ENCODE results near the gene MAGEB1.

Gene MAGEB1, protein sequence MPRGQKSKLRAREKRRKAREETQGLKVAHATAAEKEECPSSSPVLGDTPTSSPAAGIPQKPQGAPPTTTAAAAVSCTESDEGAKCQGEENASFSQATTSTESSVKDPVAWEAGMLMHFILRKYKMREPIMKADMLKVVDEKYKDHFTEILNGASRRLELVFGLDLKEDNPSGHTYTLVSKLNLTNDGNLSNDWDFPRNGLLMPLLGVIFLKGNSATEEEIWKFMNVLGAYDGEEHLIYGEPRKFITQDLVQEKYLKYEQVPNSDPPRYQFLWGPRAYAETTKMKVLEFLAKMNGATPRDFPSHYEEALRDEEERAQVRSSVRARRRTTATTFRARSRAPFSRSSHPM

DNA sequence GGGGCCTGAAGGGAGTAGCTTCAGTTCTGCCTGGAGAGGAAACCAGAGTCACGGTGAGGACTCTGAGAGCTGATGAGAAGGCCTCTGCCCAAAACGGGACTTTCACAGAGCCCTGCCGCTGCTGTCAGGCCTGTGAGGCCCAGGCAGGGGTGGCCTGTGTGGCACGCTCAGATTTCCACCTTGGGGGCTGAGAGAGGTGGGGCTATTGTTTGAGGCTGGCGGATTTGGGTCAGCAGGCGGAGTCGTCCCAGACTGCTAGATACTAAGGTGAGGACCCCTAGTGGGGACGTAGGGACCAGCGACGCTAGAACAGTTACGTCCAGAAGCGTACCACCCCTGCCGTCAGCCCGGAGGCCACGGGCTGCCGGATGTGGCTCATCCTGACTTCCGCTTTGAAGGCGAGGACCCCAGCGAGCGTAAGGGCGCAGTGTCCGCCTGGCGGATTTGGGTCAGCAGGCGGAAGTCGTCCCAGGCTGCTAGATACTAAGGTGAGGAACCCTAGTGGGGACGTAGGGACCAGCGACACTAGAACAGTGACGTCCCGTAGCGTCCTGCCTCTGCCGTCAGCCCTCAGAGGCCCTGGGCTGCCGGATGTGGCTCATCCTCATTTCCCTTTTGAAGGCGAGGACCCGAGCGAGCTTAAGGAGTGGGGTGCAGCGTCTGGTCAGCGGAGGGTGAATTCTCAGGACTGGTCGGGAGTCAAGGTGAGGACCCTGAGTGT lies at the start of gene MAGEB1:
MAGEB1 (plus strand) TSS at position 378 of the 721 bp plus-strand sequence. CDS start 3,348 bp downstream, outside the sequence.
- DNase-seq (ENCODE audit: low read depth) = no peak

DNA sequence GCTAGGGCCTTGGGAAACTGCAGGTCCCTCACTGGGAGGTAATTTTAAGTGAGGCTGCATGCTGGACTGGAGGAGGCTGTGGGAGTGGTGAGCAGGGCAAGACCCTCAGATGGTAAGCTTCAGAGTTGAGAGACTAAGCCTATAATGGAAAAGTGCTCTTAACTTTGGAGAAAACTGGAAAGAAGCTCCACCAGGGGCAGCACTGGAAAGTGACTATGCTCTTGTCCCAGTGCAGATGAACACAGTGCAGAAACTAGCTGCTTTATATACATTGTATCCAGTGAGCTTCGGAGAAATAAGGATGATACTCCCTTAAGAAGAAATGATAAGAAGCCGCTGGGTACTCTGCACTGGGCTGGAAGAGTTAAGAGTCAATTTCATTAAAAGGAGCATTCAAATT lies 34.8 kb upstream of the MAGEB1 start:
- DNase-seq (ENCODE audit: low read depth) = no peak

GRCh38 chrX:30215357-30215843 lies 31.5 kb upstream of the MAGEB1 start, which contains the start of gene MAGEB2:
MAGEB2 (plus strand) TSS chrX:30215563; CDS start chrX:30218581, 3,018 bp downstream.
- DNase-seq (ENCODE audit: low read depth) = no peak

- DNase-seq (ENCODE audit: low read depth) = no peak
Observed at GRCh38 chrX:30217465-30217864, 29.5 kb upstream of the MAGEB1 start.

GRCh38 chrX:30219372-30219771 lies 27.6 kb upstream of the MAGEB1 start:
- no peak for DNase-seq (ENCODE audit: low read depth)

- no peak for DNase-seq (ENCODE audit: low read depth)
Observed at GRCh38 chrX:30220661-30221060, 26.3 kb upstream of the MAGEB1 start.

DNA sequence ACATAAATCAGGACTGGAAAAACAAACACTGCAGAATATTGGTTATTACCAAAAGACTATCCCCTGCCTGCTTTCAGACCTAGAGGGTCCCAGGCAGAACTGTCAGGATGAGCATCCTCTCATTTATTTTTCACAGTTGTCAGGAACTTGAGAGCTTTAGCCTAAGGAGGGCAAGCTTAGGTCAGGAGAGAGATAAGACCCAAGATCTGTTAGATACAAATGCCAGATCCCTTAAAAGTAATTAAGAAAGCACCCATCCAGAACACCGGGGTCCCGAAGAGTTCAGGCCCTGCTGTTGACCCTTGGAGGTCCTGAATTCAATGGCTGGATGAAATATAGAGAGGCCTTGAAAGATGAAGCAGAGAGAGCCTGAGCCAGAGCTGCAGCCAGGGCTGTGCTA lies 22.4 kb upstream of the MAGEB1 start:
- DNase-seq (ENCODE audit: low read depth) = no peak

DNA sequence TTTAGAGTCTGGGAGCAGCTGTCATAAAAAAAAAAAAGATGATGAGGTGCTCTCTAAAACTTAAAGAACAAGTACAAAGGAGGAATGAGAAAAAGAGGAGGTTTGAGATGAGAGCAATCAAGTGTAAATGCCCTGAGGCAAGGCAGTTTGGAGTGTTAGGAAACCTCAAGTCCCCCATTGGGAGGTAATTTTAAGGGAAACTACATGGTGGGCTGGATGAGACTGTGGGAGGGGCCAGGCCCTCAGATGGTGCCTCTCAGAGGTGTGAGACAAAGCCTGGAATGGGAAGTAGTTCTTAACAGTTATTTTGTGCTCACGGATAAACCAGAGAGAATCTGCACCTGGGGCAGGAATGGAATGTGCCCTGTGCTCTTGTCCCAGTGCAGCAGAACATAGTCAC lies 18.4 kb upstream of the MAGEB1 start:
- no peak for DNase-seq (ENCODE audit: low read depth)

DNA sequence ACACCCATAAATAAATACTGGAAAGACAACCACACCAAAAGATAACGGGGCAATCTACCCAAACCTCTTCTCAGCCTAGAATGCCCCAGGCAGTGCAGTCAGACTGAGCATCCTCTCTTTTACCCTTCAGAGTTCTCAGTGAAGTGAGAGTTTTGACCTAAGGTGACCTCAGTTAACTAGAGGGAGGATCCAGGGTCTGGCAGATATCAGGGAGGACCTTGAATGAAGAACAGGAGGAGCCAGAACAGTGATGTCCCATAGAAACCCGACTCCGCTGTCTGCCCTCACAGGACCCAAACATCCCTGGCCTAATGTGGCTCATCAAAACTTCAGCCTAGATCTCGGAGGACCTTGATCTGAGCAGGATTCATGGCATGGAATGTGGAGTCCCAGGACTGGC lies 16.6 kb upstream of the MAGEB1 start, which contains the start of gene MAGEB3:
MAGEB3 (plus strand) TSS at position 263 of the 400 bp plus-strand sequence. CDS start 5,268 bp downstream, outside the sequence.
- DNase-seq (ENCODE audit: low read depth) = no peak

DNA sequence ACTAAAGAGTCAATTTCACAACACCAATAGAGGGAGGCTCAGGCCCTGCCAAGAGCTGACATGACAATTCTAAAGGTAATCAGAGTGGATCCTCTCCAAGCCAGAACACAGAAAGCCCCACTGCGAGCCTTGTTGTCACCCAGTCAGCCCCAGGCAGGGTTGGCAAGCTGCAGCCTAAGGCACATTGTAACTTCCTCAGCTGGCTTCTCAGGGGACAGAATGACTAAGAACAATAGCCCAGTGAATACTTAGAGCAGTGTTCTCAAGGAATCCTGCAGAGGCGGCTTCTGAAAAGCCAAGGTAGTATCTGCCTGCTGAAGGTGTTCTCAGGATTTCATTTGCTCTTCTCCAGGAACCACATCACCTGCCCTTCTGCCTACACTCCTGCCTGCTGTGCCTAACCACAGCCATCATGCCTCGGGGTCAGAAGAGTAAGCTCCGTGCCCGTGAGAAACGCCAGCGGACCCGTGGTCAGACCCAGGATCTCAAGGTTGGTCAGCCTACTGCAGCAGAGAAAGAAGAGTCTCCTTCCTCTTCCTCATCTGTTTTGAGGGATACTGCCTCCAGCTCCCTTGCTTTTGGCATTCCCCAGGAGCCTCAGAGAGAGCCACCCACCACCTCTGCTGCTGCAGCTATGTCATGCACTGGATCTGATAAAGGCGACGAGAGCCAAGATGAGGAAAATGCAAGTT lies 5.1 kb upstream of the MAGEB1 start, which contains the start of gene MAGEB4:
MAGEB4 (plus strand) TSS at position 277 of the 692 bp plus-strand sequence; CDS start at position 413, 136 bp downstream.
- DNase-seq (ENCODE audit: low read depth) = no peak

DNA sequence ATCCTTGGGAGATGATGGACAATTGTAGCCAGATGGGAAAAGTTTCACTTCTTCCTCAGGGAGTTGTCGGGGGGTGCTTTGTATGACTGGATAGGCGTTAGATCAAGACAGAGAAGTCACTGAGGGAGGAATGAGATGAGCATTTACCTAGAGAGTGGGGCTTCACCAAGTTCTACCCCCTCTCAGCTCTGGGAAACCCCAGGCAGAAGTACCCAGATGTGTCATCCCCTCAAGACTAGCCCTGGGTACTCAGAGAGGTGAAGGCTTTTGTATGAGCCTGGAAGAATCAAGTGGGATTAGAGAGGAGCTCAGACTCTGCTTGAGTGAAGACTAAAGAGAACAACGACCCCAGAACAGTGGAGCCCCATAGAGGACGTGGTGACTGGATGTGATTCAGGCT lies 1.9 kb downstream of the MAGEB1 start:
- DNase-seq (ENCODE audit: low read depth) = no peak

DNA sequence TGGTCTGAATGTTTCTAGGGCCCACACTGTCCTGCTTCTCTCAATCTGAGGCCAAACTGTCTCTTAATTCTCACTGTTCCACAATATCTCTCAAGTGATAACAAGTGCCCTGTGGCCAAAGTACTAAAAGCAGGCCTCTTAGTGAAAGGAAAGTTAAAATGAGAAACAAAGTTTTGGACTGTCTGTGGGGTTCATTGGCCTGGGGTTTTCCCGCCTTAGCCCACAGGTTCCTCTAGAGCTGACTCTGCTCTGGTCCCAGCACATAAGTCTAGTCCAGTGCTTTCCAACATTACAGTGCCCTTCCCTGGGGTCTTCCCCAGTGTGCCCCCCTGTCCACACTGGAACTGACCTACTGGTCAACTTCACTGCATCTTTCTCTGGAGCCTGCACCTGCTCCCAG lies 6.3 kb downstream of the MAGEB1 start:
- DNase-seq (ENCODE audit: low read depth) = no peak

DNA sequence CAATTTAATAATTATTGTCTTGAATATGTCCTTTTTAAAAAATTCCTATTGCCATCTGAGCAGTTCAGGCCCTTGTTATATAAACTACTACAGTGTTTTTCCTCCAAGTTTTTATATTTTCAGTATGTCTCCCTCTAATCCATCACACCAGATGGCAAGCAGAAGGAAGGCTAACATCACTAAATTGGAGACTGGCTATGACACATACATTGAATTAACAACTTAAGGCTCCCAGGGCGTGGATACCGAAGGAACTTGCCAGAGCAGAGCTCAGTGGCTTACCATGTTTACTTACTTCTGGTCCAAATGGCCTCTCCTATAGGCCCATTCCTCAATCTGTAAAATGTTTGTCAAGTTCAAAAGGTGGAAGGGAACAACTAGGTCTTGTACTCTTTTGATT lies 13.0 kb downstream of the MAGEB1 start:
- DNase-seq (ENCODE audit: low read depth) = no peak

- no peak for DNase-seq (ENCODE audit: low read depth)
Observed at GRCh38 chrX:30261012-30261411, 14.1 kb downstream of the MAGEB1 start.

GRCh38 chrX:30262763-30263162 lies 15.8 kb downstream of the MAGEB1 start:
- DNase-seq (ENCODE audit: low read depth) = no peak

- DNase-seq (ENCODE audit: low read depth) = no peak
Observed at GRCh38 chrX:30270639-30271038, 23.7 kb downstream of the MAGEB1 start.

DNA sequence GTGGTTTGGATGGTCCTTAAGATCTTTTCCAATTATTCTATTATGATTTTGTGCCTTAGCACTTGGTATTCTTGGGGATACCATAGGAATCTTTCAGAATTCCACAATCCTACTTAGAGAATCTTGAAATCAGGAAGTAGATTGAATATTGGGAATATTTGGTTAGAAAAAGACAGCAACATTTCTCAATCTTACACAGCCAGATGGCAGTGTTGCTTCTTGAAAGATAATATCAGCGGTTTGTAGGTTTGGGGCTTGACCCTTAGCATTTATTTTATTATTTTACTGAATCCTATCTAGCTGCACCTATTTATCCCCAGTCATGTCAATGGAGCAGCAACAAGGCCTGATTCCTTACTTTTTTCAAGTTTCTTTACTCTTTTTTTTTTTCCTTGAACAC lies 28.6 kb downstream of the MAGEB1 start:
- no peak for DNase-seq (ENCODE audit: low read depth)

DNA sequence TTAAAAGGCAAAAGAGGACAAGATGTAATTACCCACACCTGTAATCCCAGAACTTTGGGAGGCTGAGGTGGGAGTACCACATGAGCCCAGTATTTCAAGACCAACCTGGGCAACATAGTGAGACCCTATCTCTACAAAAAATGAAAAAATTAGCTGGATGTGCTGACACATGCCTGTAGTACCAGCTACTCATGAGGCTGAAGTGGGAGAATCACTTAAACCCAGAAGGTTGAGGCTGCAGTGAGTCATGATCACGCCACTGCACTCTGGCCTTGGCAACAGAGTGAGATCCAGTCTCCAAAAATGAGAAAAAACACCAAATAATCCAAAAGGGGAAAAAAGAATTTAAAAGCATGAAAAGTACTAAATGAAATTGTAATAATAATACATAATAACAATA lies 31.4 kb downstream of the MAGEB1 start:
- no peak for DNase-seq (ENCODE audit: low read depth)

DNA sequence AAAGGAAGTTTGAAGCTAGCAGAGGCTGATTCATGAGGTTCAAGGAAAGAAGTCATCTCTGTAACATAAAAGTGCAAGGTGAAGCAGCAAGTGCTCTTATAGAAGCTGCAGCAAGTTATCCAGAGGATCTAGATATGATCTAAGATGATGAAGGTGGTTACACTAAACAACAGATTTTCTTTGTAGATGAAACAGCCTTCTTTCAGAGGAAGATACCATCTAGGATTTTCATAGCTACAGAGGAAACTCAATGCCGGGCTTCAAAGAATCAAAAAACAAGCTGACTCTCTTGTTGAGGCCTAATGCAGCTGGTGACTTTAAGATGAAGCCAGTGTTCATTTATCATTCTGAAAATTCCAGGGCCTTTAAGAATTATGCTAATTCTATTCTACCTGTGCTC lies 33.5 kb downstream of the MAGEB1 start:
- no peak for DNase-seq (ENCODE audit: low read depth)

DNA sequence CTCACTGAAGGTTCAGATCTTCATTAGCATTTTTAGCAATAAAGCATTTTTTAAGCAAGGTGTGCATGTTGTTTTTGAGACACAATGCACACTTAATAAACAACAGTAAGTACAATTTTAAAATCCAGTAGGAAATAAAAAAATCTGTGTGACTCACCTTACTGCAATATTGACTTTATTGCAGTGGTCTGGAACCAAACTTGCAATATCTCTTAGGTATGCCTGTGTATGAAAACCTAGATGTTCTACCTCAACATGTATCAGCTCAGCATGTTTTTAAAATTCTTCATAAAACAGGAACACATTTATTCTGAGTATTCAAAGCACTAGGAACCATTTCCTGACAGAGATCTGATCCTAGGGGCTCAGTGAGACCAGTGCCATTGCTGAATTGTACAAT lies 35.6 kb downstream of the MAGEB1 start:
- no peak for DNase-seq (ENCODE audit: low read depth)

- DNase-seq (ENCODE audit: low read depth) = no peak
Observed at GRCh38 chrX:30283456-30284200, 36.7 kb downstream of the MAGEB1 start.

All from activated T-cell treated with anti-CD3 and anti-CD28 coated beads for 1 hour (primary cell).